ENCODE data around the gene PRKAB1.

The PRKAB1 gene

GRCh38 chr12:119683816-119684215 is 15.9 kb downstream of the PRKAB1 start:
- H3K27ac ChIP-seq = peak overlapping the region in 1 of 2 donors; percentile 73

GRCh38 chr12:119684711-119685369 is 16.9 kb downstream of the PRKAB1 start:
- DNase-seq (ENCODE audit: low spot score) = no peak
- TF ChIP-seq, protein P1, sequence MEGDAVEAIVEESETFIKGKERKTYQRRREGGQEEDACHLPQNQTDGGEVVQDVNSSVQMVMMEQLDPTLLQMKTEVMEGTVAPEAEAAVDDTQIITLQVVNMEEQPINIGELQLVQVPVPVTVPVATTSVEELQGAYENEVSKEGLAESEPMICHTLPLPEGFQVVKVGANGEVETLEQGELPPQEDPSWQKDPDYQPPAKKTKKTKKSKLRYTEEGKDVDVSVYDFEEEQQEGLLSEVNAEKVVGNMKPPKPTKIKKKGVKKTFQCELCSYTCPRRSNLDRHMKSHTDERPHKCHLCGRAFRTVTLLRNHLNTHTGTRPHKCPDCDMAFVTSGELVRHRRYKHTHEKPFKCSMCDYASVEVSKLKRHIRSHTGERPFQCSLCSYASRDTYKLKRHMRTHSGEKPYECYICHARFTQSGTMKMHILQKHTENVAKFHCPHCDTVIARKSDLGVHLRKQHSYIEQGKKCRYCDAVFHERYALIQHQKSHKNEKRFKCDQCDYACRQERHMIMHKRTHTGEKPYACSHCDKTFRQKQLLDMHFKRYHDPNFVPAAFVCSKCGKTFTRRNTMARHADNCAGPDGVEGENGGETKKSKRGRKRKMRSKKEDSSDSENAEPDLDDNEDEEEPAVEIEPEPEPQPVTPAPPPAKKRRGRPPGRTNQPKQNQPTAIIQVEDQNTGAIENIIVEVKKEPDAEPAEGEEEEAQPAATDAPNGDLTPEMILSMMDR (IDR thresholded peaks at IDR 0.05) = no peak
- peak overlapping the region in 1 of 2 donors; percentile 73 for H3K27ac ChIP-seq
- H3K4me3 ChIP-seq = no peak overlapping the region

More at GRCh38 chr12:119683816-119684215, 15.9 kb downstream of the PRKAB1 start:
- no peak overlapping the region for H3K4me3 ChIP-seq
- TF ChIP-seq, protein P1 (IDR thresholded peaks at IDR 0.05) = no peak
- DNase-seq (ENCODE audit: low spot score) = no peak

GRCh38 chr12:119685375-119685774 is 17.4 kb downstream of the PRKAB1 start:
- H3K27ac ChIP-seq = no peak overlapping the region
- no peak for DNase-seq (ENCODE audit: low spot score)
- H3K4me3 ChIP-seq = no peak overlapping the region
- TF ChIP-seq, protein P1 (IDR thresholded peaks at IDR 0.05) = no peak

- DNase-seq (ENCODE audit: low spot score) = no peak
- TF ChIP-seq, protein P1 (IDR thresholded peaks at IDR 0.05) = no peak
- no peak overlapping the region for H3K4me3 ChIP-seq
- H3K27ac ChIP-seq = no peak overlapping the region
These were observed 18.4 kb downstream of the PRKAB1 start for GRCh38 chr12:119686355-119686754.

GRCh38 chr12:119686776-119687175 is 18.8 kb downstream of the PRKAB1 start:
- no peak overlapping the region for H3K27ac ChIP-seq
- H3K4me3 ChIP-seq = no peak overlapping the region
- DNase-seq (ENCODE audit: low spot score) = no peak
- TF ChIP-seq, protein P1 (IDR thresholded peaks at IDR 0.05) = no peak

GRCh38 chr12:119687406-119687805 is 19.5 kb downstream of the PRKAB1 start:
- DNase-seq (ENCODE audit: low spot score) = no peak
- H3K27ac ChIP-seq = no peak overlapping the region
- TF ChIP-seq, protein P1 (IDR thresholded peaks at IDR 0.05) = no peak
- H3K4me3 ChIP-seq = no peak overlapping the region

- TF ChIP-seq, protein P1 (IDR thresholded peaks at IDR 0.05) = no peak
- no peak overlapping the region for H3K27ac ChIP-seq
- DNase-seq (ENCODE audit: low spot score) = no peak
- H3K4me3 ChIP-seq = no peak overlapping the region
These were observed 19.9 kb downstream of the PRKAB1 start for GRCh38 chr12:119687879-119688278.

All from coronary artery (tissue), 2 donors.